Heart left ventricle (tissue), 13 donors: ENCODE data around the gene SIGLEC1.

ENCODE experiments used
- CTCF ChIP-seq, 12 donors: fragments of 200-600 bp; sonication (generic) in 4 of 12; IDR thresholded peaks; one replicate each; pipeline versions ENCODE4 v1.5.0 to v1.8.0; 2018 to 2022; ENCODE audit warnings: antibody characterized with exemption in 12 of 12, mild to moderate bottlenecking in 5 of 12
- POLR2A ChIP-seq, 2 donors: fragments of 450-650 bp; IDR thresholded peaks; one replicate each; pipeline ENCODE4 v1.6.1; 2017; ENCODE audit warnings: antibody characterized with exemption in 2 of 2, mild to moderate bottlenecking in 2 of 2, moderate library complexity in 2 of 2
- donor health status: ischemic (EF 13 %, LVEDD 7.1; RV severe dilation, severe dysfunction).
- donor health status: DM: no; HTN: yes; CAD: no.
- donor health status: DM: no; HTN: no; CAD: no.
- donor health status: ischemic (EF 25% LVEDD 6.9; RV normal size, moderate dysfunction).
- donor health status: ischemic (EF 25% LVEDD 5.7; RV mildly dilated, moderate dysfunction).
- donor health status: ischemic (EF 35%, LVEDD 5.7; RV mildly dilated, moderate dysfunction).
- donor health status: nonischemic (EF 11% LVEDD 7.7; RV severe dilation, severe dysfunction).
- donor health status: DM: yes; HTN: yes; CAD: no.
- donor health status: PGD.
- donor health status: ischemic (EF 29% LVEDD 5.4; RV normal size, mild dysfunction).
- donor health status: nonischemic (EF 23%, LVEDD 6.1; RV moderate dilation, normal function).

GRCh38 chr20:3733119-3733995 lies 21.0 kb upstream of the SIGLEC1 start:
- no peak for TF ChIP-seq CTCF (IDR thresholded peaks at IDR 0.05)
- no peak for TF ChIP-seq POLR2A (IDR thresholded peaks at IDR 0.05)
